ENCODE data around the gene HADHB. TPM values are rescaled to one million over a fixed set of nuclear protein-coding genes. Genes with fewer than 3 reads are reported as not detected.
"Not testable (repeated sequence)": the region's sequence is repeated elsewhere in the genome, so short reads cannot be mapped to it uniquely, and the experiment has no call there.

HADHB gene
- polyA plus RNA-seq, 1 of the 3 experiments (the other 2 are of a cell fraction) = 108 TPM

DNA sequence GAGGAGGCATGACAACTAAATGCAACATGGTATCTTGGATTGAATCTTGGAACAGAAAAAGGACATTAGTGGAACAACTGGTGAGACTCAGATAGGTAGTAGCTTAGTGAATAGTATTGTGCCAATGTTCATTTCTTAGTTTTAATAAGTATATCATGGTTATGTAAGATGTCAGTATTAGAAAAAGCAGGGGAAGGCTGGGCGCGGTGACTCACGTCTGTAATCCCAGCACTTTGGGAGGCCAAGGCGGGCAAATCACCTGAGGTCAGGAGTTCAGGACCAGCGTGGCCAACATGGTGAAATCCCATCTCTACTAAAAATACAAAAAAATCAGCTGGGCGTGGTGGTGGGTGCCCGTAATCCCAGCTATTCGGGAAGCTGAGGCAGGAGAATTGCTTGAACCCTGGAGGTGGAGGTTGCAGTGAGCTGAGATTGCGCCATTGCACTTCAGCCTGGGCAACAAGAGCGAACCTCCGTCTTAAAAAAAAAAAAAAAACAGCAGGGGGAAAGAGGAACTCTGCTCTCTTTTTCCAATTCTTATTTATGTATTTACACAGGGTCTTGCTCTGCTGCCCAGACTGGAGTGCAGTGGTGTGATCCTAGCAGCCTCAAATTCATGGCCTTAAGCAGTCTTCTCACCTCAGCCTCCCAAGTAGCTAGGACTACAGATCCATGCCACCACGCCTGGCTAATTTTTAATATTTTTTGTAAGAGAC is 24.1 kb downstream of the HADHB start:
- H3K4me2 ChIP-seq; H3K27me3 ChIP-seq (ENCODE audit: insufficient read depth); H2AFZ ChIP-seq (ENCODE audit: low read depth); H3K9me3 ChIP-seq; H3K79me2 ChIP-seq (ENCODE audit: insufficient read depth); H3K9me2 ChIP-seq; H3K9ac ChIP-seq; H3K4me1 ChIP-seq (ENCODE audit: control insufficient read depth in 1 of 2, insufficient read depth in 2 of 2, low read depth in 1 of 2, low read length in 1 of 2); DNase-seq; H3K27ac ChIP-seq (ENCODE audit: low read depth in 2 of 2, low read length in 1 of 2); H3F3A ChIP-seq (replicated peaks; ENCODE audit: insufficient read depth); H4K20me1 ChIP-seq (ENCODE audit: insufficient read depth); H3K4me3 ChIP-seq (ENCODE audit: low read depth in 2 of 2, low read length in 1 of 2): not testable (repeated sequence)
- 97% methylated on average over 12 of the region's 12 CpGs for WGBS (ENCODE audit: low lambda C conversion rate)
- POLR2A ChIA-PET = interaction anchor here (0.6 kb wide), 1 partner anchor 718 kb away, joined by 3 read pairs; no protein-coding TSS in a partner anchor
- H3K36me3 ChIP-seq (replicated peaks in 1 of 2; ENCODE audit: control insufficient read depth in 1 of 2, insufficient read depth in 2 of 2, low read length in 1 of 2) = peaks cover 6 to 31% of the 10 kb centered on the region in 2 experiments
- CTCF ChIA-PET = interaction anchor here (0.7 kb wide), 1 partner anchor 336 kb away, joined by 4 read pairs; no protein-coding TSS in a partner anchor

DNA sequence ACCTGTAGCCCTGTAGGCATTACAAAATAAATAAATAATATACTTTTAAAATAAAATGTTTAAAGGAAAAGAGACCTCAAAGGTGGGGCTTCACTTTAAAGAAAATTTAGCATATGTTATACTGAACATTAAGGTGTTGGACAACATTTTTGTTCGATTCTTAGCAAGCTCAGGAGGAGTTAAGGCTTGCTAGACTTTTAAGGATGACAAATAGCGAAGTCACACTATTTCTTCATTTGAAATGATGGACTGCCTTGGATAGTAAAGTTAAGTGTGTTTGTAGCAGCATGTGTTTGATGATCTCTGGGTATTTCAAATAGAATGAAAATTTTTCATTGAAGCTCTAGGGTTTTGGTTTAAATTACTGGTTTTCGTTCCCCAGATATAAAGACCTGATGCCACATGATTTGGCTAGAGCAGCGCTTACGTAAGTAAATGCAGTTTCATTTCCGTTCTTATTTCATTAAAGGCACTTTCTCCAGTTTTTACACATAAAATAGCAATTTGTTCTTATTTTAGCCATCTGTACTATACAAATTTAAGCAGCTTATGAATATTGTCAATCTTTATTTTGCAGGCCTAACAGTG is 24.9 kb downstream of the HADHB start:
- no peak for DNase-seq
- no peaks in the 10 kb centered on the region for H3K9me3 ChIP-seq
- H3K4me1 ChIP-seq (ENCODE audit: control insufficient read depth in 1 of 2, insufficient read depth in 2 of 2, low read depth in 1 of 2, low read length in 1 of 2) = peaks cover 4 to 13% of the 10 kb centered on the region in 2 experiments; a peak in 2 of 4 replicates
- no peaks in the 10 kb centered on the region for H3K27me3 ChIP-seq (ENCODE audit: insufficient read depth)
- H3K4me2 ChIP-seq = no peak overlapping the region
- H3K27ac ChIP-seq (ENCODE audit: low read depth in 2 of 2, low read length in 1 of 2) = no peak overlapping the region
- ChIA-PET CTCF (no interaction called here), POLR2A (no interaction called here)
- H3K79me2 ChIP-seq (ENCODE audit: insufficient read depth) = no peaks in the 10 kb centered on the region
- no peaks in the 10 kb centered on the region for H3F3A ChIP-seq (replicated peaks; ENCODE audit: insufficient read depth)
- H3K4me3 ChIP-seq (ENCODE audit: low read depth in 2 of 2, low read length in 1 of 2) = no peak overlapping the region
- H2AFZ ChIP-seq (ENCODE audit: low read depth) = no peak overlapping the region
- no peak for TF ChIP-seq RAD21 (IDR thresholded peaks at IDR 0.05; ENCODE audit: low read length)
- TF ChIP-seq, protein P1, sequence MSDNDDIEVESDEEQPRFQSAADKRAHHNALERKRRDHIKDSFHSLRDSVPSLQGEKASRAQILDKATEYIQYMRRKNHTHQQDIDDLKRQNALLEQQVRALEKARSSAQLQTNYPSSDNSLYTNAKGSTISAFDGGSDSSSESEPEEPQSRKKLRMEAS (IDR thresholded peaks at IDR 0.05; ENCODE audit: low read depth) = no peak
- TF ChIP-seq SIN3A (IDR thresholded peaks at IDR 0.05; ENCODE audit: borderline replicate concordance, low read depth, low read length) = no peak
- TF ChIP-seq YY1 (IDR thresholded peaks at IDR 0.05; ENCODE audit: low read depth) = no peak
- no peak for TF ChIP-seq TAF1 (IDR thresholded peaks at IDR 0.05; ENCODE audit: borderline replicate concordance, low read depth, low read length)
- H4K20me1 ChIP-seq (ENCODE audit: insufficient read depth) = no peaks in the 10 kb centered on the region
- H3K36me3 ChIP-seq (replicated peaks in 1 of 2; ENCODE audit: control insufficient read depth in 1 of 2, insufficient read depth in 2 of 2, low read length in 1 of 2) = peaks cover 10 to 22% of the 10 kb centered on the region in 2 experiments
- 93% methylated on average over 6 of the region's 6 CpGs for WGBS (ENCODE audit: low lambda C conversion rate)
- H3K9ac ChIP-seq = no peak overlapping the region
- no peaks in the 10 kb centered on the region for H3K9me2 ChIP-seq

DNA sequence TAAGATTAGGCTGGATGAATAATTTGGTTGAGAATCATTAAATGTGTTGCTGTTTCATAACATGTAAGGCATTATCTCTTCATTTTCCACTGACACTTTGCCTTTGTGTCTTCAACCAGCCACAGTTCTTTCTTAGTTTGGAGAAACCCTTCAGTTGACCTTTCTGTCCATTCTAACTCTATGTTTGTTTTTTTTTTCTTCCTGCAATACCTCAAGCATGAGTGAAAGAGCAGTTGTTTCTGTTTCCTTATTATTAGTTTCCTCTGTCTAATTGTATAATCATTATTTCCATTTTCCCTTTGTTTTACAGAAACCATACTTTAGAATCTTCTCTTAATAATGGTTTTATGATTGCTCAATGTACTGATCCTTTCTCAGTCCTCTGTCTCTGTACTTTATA is 25.6 kb downstream of the HADHB start:
- Histone ChIP-seq H3K36me3 (replicated peaks in 1 of 2; ENCODE audit: control insufficient read depth in 1 of 2, insufficient read depth in 2 of 2, low read length in 1 of 2) (peaks cover 16 to 18% of the 10 kb centered on the region in 2 experiments), H3K27me3 (ENCODE audit: insufficient read depth) (no peaks in the 10 kb centered on the region), H3K4me2 (no peak overlapping the region), H3K9ac (no peak overlapping the region), H4K20me1 (ENCODE audit: insufficient read depth) (no peaks in the 10 kb centered on the region), H3K27ac (ENCODE audit: low read depth in 2 of 2, low read length in 1 of 2) (no peak overlapping the region), H3F3A (replicated peaks; ENCODE audit: insufficient read depth) (no peaks in the 10 kb centered on the region), H3K4me3 (ENCODE audit: low read depth in 2 of 2, low read length in 1 of 2) (no peak overlapping the region), H3K79me2 (ENCODE audit: insufficient read depth) (no peaks in the 10 kb centered on the region), H3K4me1 (ENCODE audit: control insufficient read depth in 1 of 2, insufficient read depth in 2 of 2, low read depth in 1 of 2, low read length in 1 of 2) (peaks cover 4 to 13% of the 10 kb centered on the region in 2 experiments; a peak in 2 of 4 replicates), H2AFZ (ENCODE audit: low read depth) (no peak overlapping the region), H3K9me3 (no peaks in the 10 kb centered on the region), H3K9me2 (no peaks in the 10 kb centered on the region)
- ChIA-PET CTCF (no interaction called here), POLR2A (no interaction called here)
- TF ChIP-seq CHD2 (IDR thresholded peaks at IDR 0.05; ENCODE audit: low read length, partially characterized antibody) (no peak), YY1 (IDR thresholded peaks at IDR 0.05; ENCODE audit: low read depth) (no peak), TCF12 (IDR thresholded peaks at IDR 0.05) (no peak), RCOR1 (IDR thresholded peaks at IDR 0.05; ENCODE audit: low read length) (no peak), MXI1 (IDR thresholded peaks at IDR 0.05; ENCODE audit: low read depth, low read length) (no peak), EP300 (IDR thresholded peaks at IDR 0.05; ENCODE audit: borderline replicate concordance in 1 of 2, low read depth in 1 of 2, low read length in 1 of 2) (no peak), NRF1 (IDR thresholded peaks at IDR 0.05; ENCODE audit: low read depth, low read length) (no peak)
- TF ChIP-seq, protein P2, sequence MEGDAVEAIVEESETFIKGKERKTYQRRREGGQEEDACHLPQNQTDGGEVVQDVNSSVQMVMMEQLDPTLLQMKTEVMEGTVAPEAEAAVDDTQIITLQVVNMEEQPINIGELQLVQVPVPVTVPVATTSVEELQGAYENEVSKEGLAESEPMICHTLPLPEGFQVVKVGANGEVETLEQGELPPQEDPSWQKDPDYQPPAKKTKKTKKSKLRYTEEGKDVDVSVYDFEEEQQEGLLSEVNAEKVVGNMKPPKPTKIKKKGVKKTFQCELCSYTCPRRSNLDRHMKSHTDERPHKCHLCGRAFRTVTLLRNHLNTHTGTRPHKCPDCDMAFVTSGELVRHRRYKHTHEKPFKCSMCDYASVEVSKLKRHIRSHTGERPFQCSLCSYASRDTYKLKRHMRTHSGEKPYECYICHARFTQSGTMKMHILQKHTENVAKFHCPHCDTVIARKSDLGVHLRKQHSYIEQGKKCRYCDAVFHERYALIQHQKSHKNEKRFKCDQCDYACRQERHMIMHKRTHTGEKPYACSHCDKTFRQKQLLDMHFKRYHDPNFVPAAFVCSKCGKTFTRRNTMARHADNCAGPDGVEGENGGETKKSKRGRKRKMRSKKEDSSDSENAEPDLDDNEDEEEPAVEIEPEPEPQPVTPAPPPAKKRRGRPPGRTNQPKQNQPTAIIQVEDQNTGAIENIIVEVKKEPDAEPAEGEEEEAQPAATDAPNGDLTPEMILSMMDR (IDR thresholded peaks at IDR 0.05) = no peak
- TF ChIP-seq, protein P3, sequence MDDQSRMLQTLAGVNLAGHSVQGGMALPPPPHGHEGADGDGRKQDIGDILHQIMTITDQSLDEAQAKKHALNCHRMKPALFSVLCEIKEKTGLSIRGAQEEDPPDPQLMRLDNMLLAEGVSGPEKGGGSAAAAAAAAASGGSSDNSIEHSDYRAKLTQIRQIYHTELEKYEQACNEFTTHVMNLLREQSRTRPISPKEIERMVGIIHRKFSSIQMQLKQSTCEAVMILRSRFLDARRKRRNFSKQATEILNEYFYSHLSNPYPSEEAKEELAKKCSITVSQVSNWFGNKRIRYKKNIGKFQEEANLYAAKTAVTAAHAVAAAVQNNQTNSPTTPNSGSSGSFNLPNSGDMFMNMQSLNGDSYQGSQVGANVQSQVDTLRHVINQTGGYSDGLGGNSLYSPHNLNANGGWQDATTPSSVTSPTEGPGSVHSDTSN (IDR thresholded peaks at IDR 0.05) = no peak
- DNase-seq = no peak
